ENCODE results near the gene PSMC5.

The PSMC5 gene

DNA sequence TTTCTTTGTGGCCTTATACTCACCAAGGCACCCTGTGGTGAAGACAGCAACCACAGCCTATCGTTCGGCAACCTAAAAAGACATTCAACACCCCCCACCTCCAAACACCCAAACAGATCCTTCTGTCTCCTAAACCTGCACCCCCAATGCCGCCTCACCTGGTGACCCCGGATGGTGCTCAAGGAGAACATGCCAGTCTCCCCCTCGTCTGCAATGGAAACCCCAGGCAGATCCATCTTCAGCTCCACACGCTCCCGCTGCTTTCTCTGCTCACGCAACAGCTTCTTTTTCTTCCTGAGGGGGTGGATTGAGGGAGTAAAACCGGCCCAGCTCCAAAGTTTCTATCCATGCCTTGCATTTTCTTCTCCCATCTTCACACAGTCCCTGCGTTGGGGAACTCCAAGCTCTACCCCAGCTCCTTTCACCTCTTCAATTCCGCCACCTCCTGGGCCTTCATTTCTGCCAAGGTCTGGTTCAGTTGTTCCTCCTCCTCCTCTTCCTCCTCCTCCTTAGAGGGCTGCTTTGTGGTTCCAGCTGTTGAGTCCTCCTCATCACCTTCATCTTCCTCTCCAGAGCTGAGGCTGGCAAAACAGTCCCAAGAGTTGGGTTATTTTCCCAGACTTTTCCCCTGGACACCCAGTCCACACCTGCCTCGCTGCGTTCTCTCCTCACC is 3.4 kb upstream of the PSMC5 start:
- no peak overlapping the region for H3K4me3 ChIP-seq (ENCODE audit: low read depth, low read length)
- POLR2A ChIA-PET, result no interaction called here
- CTCF ChIA-PET, result interaction anchor here (1.3 to 2.7 kb wide), 4 partner anchors 11 to 25 kb away, joined by 3 to 9 read pairs (median 4); no protein-coding TSS in a partner anchor
- TF ChIP-seq CTCF (IDR thresholded peaks at IDR 0.05; ENCODE audit: insufficient read depth, low read length, missing control alignments), result no peak
- DNase-seq (ENCODE audit: low read depth, low spot score), result no peak

DNA sequence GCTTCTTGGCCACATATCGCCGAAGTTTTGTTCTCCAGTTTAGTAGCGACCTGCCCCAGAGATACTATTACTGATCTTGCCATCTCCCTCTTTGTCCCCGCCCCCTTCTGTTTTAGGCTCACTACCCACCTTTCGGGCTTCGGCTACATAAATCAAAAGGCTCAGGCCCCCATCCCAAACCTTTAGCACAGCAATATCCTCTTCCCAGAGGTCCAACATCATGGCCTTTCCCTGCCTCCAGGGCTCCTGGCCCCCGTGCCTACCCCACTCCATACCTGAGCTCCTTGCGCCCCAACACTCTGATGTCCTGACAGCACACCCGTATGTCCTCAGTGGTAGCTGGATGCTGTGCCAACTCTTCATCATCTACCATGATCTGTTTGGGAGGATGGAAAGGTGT is 2.9 kb upstream of the PSMC5 start:
- no peak overlapping the region for H3K4me3 ChIP-seq (ENCODE audit: low read depth, low read length)
- CTCF ChIA-PET, result interaction anchor here (1.3 to 2.7 kb wide), 4 partner anchors 10 to 24 kb away, joined by 3 to 9 read pairs (median 4); no protein-coding TSS in a partner anchor
- DNase-seq (ENCODE audit: low read depth, low spot score), result no peak
- POLR2A ChIA-PET, result no interaction called here
- no peak for TF ChIP-seq CTCF (IDR thresholded peaks at IDR 0.05; ENCODE audit: insufficient read depth, low read length, missing control alignments)

DNA sequence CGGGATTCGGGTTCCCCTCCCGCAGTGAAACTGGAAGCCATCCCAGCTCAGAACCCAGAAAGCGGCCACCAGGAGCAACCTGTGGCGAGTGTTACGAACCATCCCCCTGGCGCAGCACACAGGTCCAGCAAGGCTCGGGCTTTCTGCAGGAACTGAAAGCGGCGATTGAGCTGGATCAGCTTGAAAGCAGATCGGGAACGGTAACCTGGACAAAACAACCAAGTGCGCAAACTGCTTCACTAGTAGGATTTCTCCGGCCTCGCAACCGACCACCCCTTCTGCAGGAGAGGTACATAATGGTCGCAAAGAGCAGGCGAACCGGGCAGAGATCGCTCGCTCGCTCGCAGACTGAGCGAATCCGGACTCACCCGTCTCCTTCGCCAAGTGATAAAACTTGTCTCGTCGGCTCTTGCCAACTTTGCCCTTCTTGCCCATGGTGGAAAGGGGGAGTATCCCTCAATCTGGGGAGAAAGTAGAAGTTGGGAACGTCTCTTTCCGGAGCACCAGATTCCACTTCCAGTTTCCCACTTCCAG is 696 bp upstream of the PSMC5 start:
- H3K4me3 ChIP-seq (ENCODE audit: low read depth, low read length), result peak overlapping the region; percentile 84
- no peak for TF ChIP-seq CTCF (IDR thresholded peaks at IDR 0.05; ENCODE audit: insufficient read depth, low read length, missing control alignments)
- ChIA-PET CTCF (interaction anchor here (0.8 to 0.9 kb wide), 2 partner anchors 22 to 25 kb away, joined by 3 read pairs; no protein-coding TSS in a partner anchor), POLR2A (interaction anchor here (0.6 to 2.4 kb wide), 5 partner anchors 9 to 434 kb away, joined by 3 to 13 read pairs (median 5); partner anchors contain the start of genes CCDC47 and DDX42)
- DNase-seq (ENCODE audit: low read depth, low spot score), result no peak

DNA sequence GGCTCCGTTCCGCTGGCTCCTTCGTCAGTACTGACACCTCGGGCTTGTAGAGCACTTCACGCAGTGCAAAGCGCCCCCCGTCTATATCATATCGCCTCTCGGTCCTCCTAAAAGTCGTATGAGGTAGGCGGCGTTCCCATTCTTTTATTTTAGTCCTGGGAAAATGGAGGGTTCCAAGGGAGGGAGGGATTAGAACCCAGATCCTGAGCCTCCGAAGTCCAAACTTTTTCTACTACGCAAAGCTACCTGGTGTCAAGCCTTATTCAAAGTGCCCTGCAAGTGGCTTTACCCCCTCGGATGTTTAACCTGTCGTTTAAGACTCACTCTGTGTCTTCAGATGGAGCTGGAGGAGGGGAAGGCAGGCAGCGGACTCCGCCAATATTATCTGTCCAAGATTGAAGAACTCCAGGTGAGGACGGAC is 580 bp downstream of the PSMC5 start:
- no peak for TF ChIP-seq CTCF (IDR thresholded peaks at IDR 0.05; ENCODE audit: insufficient read depth, low read length, missing control alignments)
- CTCF ChIA-PET, result interaction anchor here (0.8 to 6.3 kb wide), 6 partner anchors 9 to 86 kb away, joined by 3 to 58 read pairs (median 5); partner anchors contain the start of gene SMARCD2
- H3K4me3 ChIP-seq (ENCODE audit: low read depth, low read length), result peak overlapping the region; percentile 84
- no peak for DNase-seq (ENCODE audit: low read depth, low spot score)
- POLR2A ChIA-PET, result interaction anchor here (0.7 to 1.3 kb wide), 3 partner anchors 13 to 153 kb away, joined by 3 to 5 read pairs (median 4); no protein-coding TSS in a partner anchor

DNA sequence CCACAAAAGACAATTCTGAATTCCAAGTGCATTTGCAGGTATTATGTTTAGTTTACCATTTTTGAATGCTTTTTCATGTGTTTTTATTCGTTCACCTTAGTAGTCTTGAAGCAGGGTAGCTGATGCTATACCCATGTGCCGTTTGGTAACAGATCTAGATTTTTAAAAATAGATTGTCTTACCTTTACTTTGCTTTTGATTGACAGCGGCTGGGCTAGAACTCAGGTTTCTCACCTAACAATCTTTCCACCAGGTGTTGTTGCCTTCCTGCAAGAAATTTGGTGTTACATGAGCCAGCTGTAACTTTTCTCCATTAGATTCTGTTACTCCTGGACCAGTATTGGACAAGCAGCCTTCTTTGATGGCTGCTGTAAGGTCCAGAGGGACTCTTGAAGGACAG is 1.7 kb downstream of the PSMC5 start:
- DNase-seq (ENCODE audit: low read depth, low spot score), result no peak
- CTCF ChIA-PET, result interaction anchor here (0.7 to 6.3 kb wide), 5 partner anchors 10 to 79 kb away, joined by 3 to 58 read pairs (median 6); partner anchors contain the start of gene SMARCD2
- no peak for TF ChIP-seq CTCF (IDR thresholded peaks at IDR 0.05; ENCODE audit: insufficient read depth, low read length, missing control alignments)
- no peak overlapping the region for H3K4me3 ChIP-seq (ENCODE audit: low read depth, low read length)
- POLR2A ChIA-PET, result interaction anchor here (1.0 kb wide), 1 partner anchor 12 kb away, joined by 4 read pairs; no protein-coding TSS in a partner anchor

- CTCF ChIA-PET, result interaction anchor here (6.3 kb wide), 1 partner anchor 10 kb away, joined by 58 read pairs; the partner anchor contains the start of gene SMARCD2
- POLR2A ChIA-PET, result interaction anchor here (1.1 kb wide), 1 partner anchor 8 kb away, joined by 5 read pairs; no protein-coding TSS in a partner anchor
- DNase-seq (ENCODE audit: low read depth, low spot score), result no peak
- H3K4me3 ChIP-seq (ENCODE audit: low read depth, low read length), result no peak overlapping the region
- no peak for TF ChIP-seq CTCF (IDR thresholded peaks at IDR 0.05; ENCODE audit: insufficient read depth, low read length, missing control alignments)
Measured at GRCh38 chr17:63830278-63830677, 3.0 kb downstream of the PSMC5 start.
